SK-N-MC (cell line): ENCODE measurements around the gene SETDB1.

Source experiments
- EZH2 ChIP-seq: fragments of 200-600 bp; sonication (generic); IDR thresholded peaks from one replicate; pipeline ENCODE4 v1.6.1; 2017; ENCODE audit warnings: antibody characterized with exemption
- FOXP2 ChIP-seq: optimal IDR thresholded peaks from 2 replicates; pipeline ENCODE3; 2011; ENCODE audit warnings: mild to moderate bottlenecking, moderate library complexity; ENCODE audit not compliant: insufficient read depth; ENCODE audit errors: extremely low read length, control extremely low read depth
- POLR2AphosphoS5 ChIP-seq: IDR thresholded peaks from 2 replicates; pipeline ENCODE4 v1.6.1; 2012; ENCODE audit warnings: mild to moderate bottlenecking, low read depth, low read length, borderline replicate concordance

DNA sequence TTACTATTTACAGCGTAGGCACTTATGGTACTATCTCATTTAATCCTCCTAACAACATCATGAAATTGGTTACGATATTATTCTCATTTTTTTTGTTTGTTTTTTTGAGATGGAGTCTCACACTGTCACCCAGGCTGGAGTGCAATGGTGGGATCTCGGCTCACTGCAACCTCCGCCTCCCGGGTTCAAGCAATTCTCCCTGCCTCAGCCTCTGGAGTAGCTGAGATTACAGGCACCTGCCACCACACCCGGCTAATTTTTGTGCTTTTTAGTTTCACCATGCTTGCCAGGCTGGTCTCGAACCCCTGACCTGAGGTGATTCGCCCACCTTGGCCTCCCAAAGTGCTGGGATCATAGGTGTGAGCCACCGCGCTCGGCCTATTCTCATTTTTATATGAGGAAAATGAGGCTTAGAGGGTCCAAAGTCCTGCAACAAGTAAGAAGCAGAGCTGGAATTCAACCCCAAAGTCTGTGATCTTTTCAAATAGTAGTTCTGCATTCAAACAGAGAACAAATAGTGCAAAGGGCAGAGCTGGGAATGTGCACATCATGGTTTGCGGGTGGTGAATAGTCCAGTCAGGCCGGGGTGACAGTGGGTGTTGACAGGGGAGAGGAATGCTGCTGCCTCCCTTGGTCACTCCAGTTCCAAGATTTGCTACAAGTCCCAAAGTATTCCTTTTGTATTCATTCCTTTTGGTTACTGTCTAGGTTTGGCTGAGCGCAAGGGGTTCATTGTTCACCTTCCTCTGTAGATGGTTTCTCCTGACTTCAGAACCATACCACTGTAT is 86.7 kb downstream of the SETDB1 start:
- no peak for TF ChIP-seq POLR2AphosphoS5
- no peak for TF ChIP-seq EZH2
- no peak for TF ChIP-seq FOXP2
